ENCODE data around the gene CDS1.
"Not testable (repeated sequence)": the region's sequence is repeated elsewhere in the genome, so short reads cannot be mapped to it uniquely, and the experiment has no call there.

The CDS1 gene

GRCh38 chr4:84582988-84583875 is at the start of gene CDS1:
CDS1 (plus strand) TSS chr4:84583127; CDS start chr4:84583402, 275 bp downstream.
- peak; percentile 28 for DNase-seq

- DNase-seq = no peak
Measured at GRCh38 chr4:84535901-84536300, 47.0 kb upstream of the CDS1 start.

- DNase-seq = no peak
Measured at GRCh38 chr4:84545093-84545492, 37.8 kb upstream of the CDS1 start.

- DNase-seq = no peak
Measured at GRCh38 chr4:84547211-84547610, 35.7 kb upstream of the CDS1 start.

GRCh38 chr4:84549191-84549590 is 33.7 kb upstream of the CDS1 start:
- DNase-seq = not testable (repeated sequence)

- DNase-seq = no peak
Measured at GRCh38 chr4:84562156-84562555, 20.8 kb upstream of the CDS1 start.

GRCh38 chr4:84563002-84563401 is 19.9 kb upstream of the CDS1 start:
- no peak for DNase-seq

GRCh38 chr4:84565951-84566350 is 17.0 kb upstream of the CDS1 start:
- DNase-seq = no peak

- no peak for DNase-seq
Measured at GRCh38 chr4:84568496-84568895, 14.4 kb upstream of the CDS1 start.

GRCh38 chr4:84569009-84569408 is 13.9 kb upstream of the CDS1 start:
- no peak for DNase-seq

- DNase-seq = no peak
Measured at GRCh38 chr4:84573385-84574068, 9.4 kb upstream of the CDS1 start.

GRCh38 chr4:84574069-84574720 is 8.7 kb upstream of the CDS1 start:
- DNase-seq = no peak

GRCh38 chr4:84578540-84579402 is 4.2 kb upstream of the CDS1 start:
- no peak for DNase-seq

GRCh38 chr4:84579403-84579776 is 3.5 kb upstream of the CDS1 start:
- peak; percentile 17 for DNase-seq

GRCh38 chr4:84582302-84582987 is 482 bp upstream of the CDS1 start:
- peak; percentile 91 for DNase-seq

- DNase-seq = no peak
Measured at GRCh38 chr4:84583876-84584380, 1.0 kb downstream of the CDS1 start.

GRCh38 chr4:84585251-84585650 is 2.3 kb downstream of the CDS1 start:
- no peak for DNase-seq

- DNase-seq = no peak
Measured at GRCh38 chr4:84594724-84595123, 11.8 kb downstream of the CDS1 start.

- no peak for DNase-seq
Measured at GRCh38 chr4:84596826-84597225, 13.9 kb downstream of the CDS1 start.

GRCh38 chr4:84597450-84597849 is 14.5 kb downstream of the CDS1 start:
- DNase-seq = no peak

GRCh38 chr4:84606645-84607044 is 23.7 kb downstream of the CDS1 start:
- DNase-seq = no peak

GRCh38 chr4:84611531-84611930 is 28.6 kb downstream of the CDS1 start:
- DNase-seq = no peak

Measured in DMS79 (cell line).